Activated T-cell treated with anti-CD3 and anti-CD28 coated beads for 48 hours (primary cell): ENCODE results near the gene TEX261.

Experiments used
- DNase-seq: peaks from one replicate; pipeline ENCODE4 v3.0.0-alpha.2; 2020; ENCODE audit warnings: low read depth

Gene TEX261

GRCh38 chr2:70959271-70959761, 35.4 kb downstream of the TEX261 start:
- no peak for DNase-seq

- no peak for DNase-seq
These were observed 35.9 kb downstream of the TEX261 start for GRCh38 chr2:70958759-70959158.

- no peak for DNase-seq
These were observed 36.9 kb downstream of the TEX261 start for GRCh38 chr2:70957798-70958197.

- no peak for DNase-seq
These were observed 38.5 kb downstream of the TEX261 start for GRCh38 chr2:70956141-70956540.

GRCh38 chr2:70954886-70955285, 39.8 kb downstream of the TEX261 start:
- no peak for DNase-seq

- DNase-seq, result no peak
These were observed 45.6 kb downstream of the TEX261 start for GRCh38 chr2:70949086-70949485.

- DNase-seq, result peak; percentile 70
These were observed 46.2 kb downstream of the TEX261 start for GRCh38 chr2:70948337-70949003.

GRCh38 chr2:70947556-70948184, 47.0 kb downstream of the TEX261 start:
- no peak for DNase-seq

GRCh38 chr2:70946832-70947442, 47.7 kb downstream of the TEX261 start:
- DNase-seq, result no peak

GRCh38 chr2:70944111-70944690, 50.5 kb downstream of the TEX261 start:
- no peak for DNase-seq

GRCh38 chr2:70943205-70943871, 51.3 kb downstream of the TEX261 start:
- no peak for DNase-seq

GRCh38 chr2:70942396-70943204, 52.1 kb downstream of the TEX261 start:
- DNase-seq, result no peak

- DNase-seq, result no peak
These were observed 53.0 kb downstream of the TEX261 start for GRCh38 chr2:70941701-70942100.

GRCh38 chr2:70941186-70941585, 53.5 kb downstream of the TEX261 start:
- DNase-seq, result no peak

GRCh38 chr2:70939839-70940580, 54.7 kb downstream of the TEX261 start:
- DNase-seq, result no peak

- DNase-seq, result no peak
These were observed 55.5 kb downstream of the TEX261 start for GRCh38 chr2:70939001-70939838.

- no peak for DNase-seq
These were observed 56.1 kb downstream of the TEX261 start for GRCh38 chr2:70938586-70938950.

GRCh38 chr2:70937866-70938585, 56.6 kb downstream of the TEX261 start:
- DNase-seq, result no peak
